Activated CD4-positive, alpha-beta T cell treated with anti-CD3 and anti-CD28 coated beads, Interleukin-10, Interleukin-2, amounts not matched to agents 100 ng/mL and 50 ng/mL, durations not matched to agents 16 hours and 8 hours (primary cell): ENCODE measurements around the gene MORN1.
A peak's percentile ranks its signal among the peaks of the same experiment; 100 is the strongest.
"Not testable (repeated sequence)": the region's sequence is repeated elsewhere in the genome, so short reads cannot be mapped to it uniquely, and the experiment has no call there.

Source experiments
- DNase-seq: peaks from one replicate; pipeline ENCODE4 v3.0.0-alpha.2; 2020

The MORN1 gene

DNA sequence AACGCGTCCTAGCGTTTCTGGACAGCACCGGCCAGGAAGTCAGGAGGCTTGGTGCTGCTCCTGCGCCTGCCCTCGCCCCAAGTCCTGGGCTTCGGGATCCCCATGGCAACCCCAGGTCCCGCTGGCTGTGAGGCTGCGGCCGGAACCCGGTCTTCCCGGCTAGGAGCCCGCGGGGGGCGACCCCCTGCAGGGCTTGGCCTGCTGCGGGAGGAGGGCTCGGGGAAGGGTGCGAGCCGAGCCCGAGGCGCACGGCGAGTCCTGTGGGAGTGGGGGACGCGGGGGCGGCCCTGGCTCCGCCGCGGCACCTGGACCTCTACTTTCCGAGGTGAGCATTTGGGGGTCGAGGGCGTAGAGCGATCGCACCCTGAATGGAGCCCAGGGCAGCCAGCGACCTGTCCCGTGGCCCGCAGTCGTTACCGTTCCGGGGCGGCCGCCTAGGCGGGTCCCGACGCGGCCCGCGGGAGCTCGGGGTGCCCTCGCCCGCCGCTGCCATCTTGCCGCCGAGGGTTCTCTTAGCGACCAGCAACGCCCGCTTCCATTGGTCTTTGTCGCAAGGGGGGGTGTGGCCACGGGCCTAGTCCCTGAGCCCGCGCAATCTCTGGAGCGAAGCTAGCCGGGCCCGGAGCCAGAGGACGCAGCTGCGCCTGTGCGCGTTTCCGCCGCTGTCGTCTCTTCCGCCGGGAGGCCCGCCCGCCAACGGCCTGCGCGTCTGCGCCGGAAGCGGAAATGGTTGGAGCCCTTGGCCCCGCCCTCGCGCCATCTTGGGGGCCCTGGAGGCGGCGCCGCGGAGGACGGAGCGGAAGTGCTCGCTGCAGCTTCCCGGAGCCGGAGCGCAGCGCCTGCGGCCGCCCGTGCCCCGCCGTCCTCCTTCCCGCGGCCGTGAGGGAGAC is at the start of gene MORN1, which contains the start of gene RER1:
TSS of gene MORN1 (minus strand) at position 514 of the 890 bp plus-strand sequence. CDS start at position 493, 21 bp downstream.
TSS of gene RER1 (plus strand) at position 801 of the 890 bp plus-strand sequence. CDS start 3,950 bp downstream, outside the sequence.
- peak; percentile 99 for DNase-seq

- DNase-seq, result not testable (repeated sequence)
These were observed 49.0 kb upstream of the MORN1 start for GRCh38 chr1:2440346-2440745.

GRCh38 chr1:2439369-2439768 is 48.0 kb upstream of the MORN1 start:
- no peak for DNase-seq

GRCh38 chr1:2438641-2439040 is 47.3 kb upstream of the MORN1 start:
- no peak for DNase-seq

GRCh38 chr1:2438038-2438437 is 46.7 kb upstream of the MORN1 start:
- DNase-seq, result no peak

DNA sequence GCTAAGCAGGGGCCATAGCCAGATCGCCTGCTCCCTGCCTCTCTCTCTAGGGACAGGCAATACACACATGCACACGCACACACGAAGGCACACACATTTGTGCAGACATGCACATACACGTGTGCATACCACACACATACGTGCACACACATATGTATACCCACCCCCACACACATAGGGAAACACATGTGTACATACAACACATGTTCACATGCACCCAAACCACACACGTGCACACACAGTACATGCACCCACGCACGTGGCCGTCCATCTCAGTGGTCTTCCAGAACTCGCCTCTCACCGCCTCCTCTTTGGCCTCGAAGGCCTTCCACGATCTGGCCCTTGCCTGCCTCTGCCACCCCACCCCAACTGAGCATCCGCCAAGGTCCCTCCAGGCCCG is 46.3 kb upstream of the MORN1 start:
- DNase-seq, result no peak

- no peak for DNase-seq
These were observed 45.5 kb upstream of the MORN1 start for GRCh38 chr1:2436876-2437275.

GRCh38 chr1:2435746-2436355 is 44.5 kb upstream of the MORN1 start:
- DNase-seq, result no peak

DNA sequence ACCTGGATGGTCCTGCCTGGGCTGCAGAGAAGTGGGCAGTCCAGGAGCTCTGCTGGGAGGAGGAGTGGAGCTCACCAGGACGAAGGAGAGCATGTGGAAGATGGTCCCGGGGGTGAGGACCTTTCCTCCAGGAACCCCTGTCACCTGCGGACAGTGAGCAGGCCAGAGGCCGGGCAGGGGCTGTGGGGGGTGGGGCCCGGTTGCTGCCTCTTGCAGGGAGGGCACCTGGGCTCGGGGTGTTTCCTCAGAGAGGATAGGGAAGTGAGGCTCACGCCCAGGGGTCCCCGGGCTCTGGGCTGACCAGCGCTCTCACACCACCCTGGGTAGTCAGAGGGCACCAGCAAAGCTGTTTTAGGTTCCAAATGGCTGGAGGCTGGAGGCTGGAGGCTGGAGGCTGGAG is 43.7 kb upstream of the MORN1 start:
- DNase-seq, result no peak

- DNase-seq, result no peak
These were observed 42.7 kb upstream of the MORN1 start for GRCh38 chr1:2433936-2434655.

GRCh38 chr1:2433196-2433595 is 41.8 kb upstream of the MORN1 start:
- no peak for DNase-seq

- DNase-seq, result no peak
These were observed 41.1 kb upstream of the MORN1 start for GRCh38 chr1:2432441-2432844.

GRCh38 chr1:2431518-2431917 is 40.2 kb upstream of the MORN1 start:
- DNase-seq, result no peak

DNA sequence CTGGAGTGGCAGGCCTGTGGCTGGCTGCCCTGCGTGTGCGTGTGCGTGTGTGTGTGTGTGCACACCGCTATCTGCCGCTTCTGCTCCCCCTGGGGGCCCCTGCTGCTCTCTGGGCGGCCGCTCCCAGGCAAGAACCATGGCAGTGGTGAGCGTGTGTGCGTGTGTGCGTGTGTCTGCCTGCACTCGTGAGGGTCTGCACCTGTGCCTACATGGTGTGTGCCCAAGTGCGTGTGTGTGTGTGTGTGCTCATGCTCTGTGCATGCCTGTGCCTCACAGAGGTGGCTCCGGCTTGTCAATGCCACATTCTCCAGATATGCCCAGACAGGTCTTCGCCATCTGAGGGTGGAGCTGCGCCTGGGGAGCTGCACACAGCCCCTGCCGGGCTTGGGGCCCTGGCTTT is 39.7 kb upstream of the MORN1 start:
- no peak for DNase-seq

DNA sequence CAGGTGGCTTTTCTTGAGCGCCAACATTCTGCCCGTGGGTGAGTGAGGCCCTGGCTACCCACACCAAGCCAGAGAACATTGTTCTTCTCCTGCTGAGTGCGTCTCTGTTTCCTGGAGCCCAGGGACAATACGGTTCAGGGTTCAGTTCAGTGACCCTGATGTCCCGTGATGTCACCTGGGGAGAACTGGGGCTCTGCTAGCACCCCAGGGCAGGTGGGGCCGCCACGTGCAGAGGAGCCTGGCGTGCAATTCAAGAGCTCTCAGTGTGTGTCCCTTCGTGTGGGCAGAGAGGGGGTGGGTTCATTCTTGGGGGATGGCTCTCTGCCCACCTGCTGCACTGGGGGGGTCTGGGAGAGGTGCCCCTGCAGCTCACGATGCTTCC is 39.2 kb upstream of the MORN1 start:
- no peak for DNase-seq

GRCh38 chr1:2429780-2430591 is 38.6 kb upstream of the MORN1 start:
- no peak for DNase-seq

- no peak for DNase-seq
These were observed 37.1 kb upstream of the MORN1 start for GRCh38 chr1:2428490-2428889.

DNA sequence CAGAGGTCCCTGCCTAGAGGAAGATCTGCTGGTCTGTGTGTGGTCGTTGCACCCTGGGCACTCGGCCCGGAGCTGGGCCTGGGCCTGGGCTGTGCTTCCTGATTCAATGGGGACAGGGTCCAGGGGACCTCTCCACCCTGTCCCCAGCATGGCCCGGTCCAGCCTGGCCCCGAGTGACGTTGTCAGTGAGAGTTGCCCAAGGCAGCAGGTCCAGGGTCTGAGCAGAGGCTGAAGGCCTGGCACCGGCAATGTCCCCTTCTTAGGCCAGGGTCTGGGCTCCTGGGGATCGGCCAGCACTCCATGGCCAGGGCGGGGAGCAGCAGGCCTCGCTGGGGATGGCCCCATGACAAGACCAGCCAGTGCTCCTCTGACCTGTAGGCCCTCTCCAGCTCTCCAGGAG is 36.6 kb upstream of the MORN1 start:
- no peak for DNase-seq

DNA sequence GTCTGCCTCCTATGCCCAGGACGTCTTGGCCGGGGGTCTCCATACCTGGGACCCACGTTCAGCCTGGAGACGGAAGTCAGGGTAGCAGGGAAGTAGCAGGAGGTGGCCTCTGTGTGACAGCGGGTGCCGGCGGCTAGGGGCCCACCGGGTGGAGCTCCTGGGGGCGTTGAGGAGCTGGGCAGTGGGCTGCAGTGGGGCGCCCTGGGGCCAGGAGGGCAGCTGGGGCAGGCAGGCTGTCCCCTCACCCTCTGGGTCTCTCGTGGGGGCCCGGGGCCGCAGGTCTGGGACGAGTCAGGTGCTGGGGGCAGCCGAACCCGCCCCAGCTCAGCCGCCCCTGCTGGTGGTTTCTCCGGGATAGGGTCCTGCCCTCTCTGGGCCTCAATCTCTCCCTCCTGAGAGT is 35.7 kb upstream of the MORN1 start:
- no peak for DNase-seq

GRCh38 chr1:2426540-2426939 is 35.2 kb upstream of the MORN1 start:
- no peak for DNase-seq

- DNase-seq, result no peak
These were observed 34.5 kb upstream of the MORN1 start for GRCh38 chr1:2425892-2426291.

- no peak for DNase-seq
These were observed 31.2 kb upstream of the MORN1 start for GRCh38 chr1:2422523-2422922.

- DNase-seq, result no peak
These were observed 28.1 kb upstream of the MORN1 start for GRCh38 chr1:2419416-2419815.
